Esophagus squamous epithelium (tissue), 5 donors: Measurements from ENCODE around the gene ITGA5. TPM values are rescaled to one million over a fixed set of nuclear protein-coding genes. Genes with fewer than 3 reads are reported as not detected.

Experiments
- DNase-seq: peaks from one replicate; lab custom pipeline; 2025; lab: John Stamatoyannopoulos, UW
- H3K27ac ChIP-seq, 4 donors: fragments of 200-600 bp; sonication (generic); one replicate each; pipeline ENCODE4 v1.5.1; 2016 to 2019; ENCODE audit warnings: mild to moderate bottlenecking in 1 of 4
- H3K27me3 ChIP-seq, 4 donors: fragments of 200-600 bp; sonication (generic); 1 replicate in 3 of 4; 2 replicates in 1 of 4; pipeline versions ENCODE4 v1.5.1 to v1.6.0; 2017 to 2021; ENCODE audit warnings: antibody characterized with exemption in 1 of 4
- H3K36me3 ChIP-seq, 3 donors: fragments of 200-600 bp; sonication (generic); one replicate each; pipeline ENCODE4 v1.5.1; 2016 to 2019
- H3K4me1 ChIP-seq, 3 donors: fragments of 200-600 bp; sonication (generic); one replicate each; pipeline ENCODE4 v1.5.1; 2017 to 2019
- H3K4me3 ChIP-seq, 4 donors: fragments of 200-600 bp; sonication (generic); 1 replicate in 3 of 4; 2 replicates in 1 of 4; pipeline ENCODE4 v1.5.1; 2016 to 2019; ENCODE audit warnings: mild to moderate bottlenecking in 2 of 4, moderate library complexity in 1 of 4
- H3K9me3 ChIP-seq, 3 donors: fragments of 200-600 bp; sonication (generic); one replicate each; pipeline ENCODE4 v1.5.1; 2016 to 2019
- CTCF ChIP-seq, 6 experiments: fragments of 450-650 bp in 4 of 6; fragments of 200-600 bp in 2 of 6; sonication (generic) in 2 of 6; IDR thresholded peaks; one replicate each; pipeline ENCODE4 v1.5.1; 2016 to 2019; ENCODE audit warnings: antibody characterized with exemption in 6 of 6, mild to moderate bottlenecking in 4 of 6, moderate library complexity in 4 of 6
- POLR2A ChIP-seq, 4 donors: fragments of 450-650 bp; IDR thresholded peaks; one replicate each; pipeline ENCODE4 v1.6.1; 2017; ENCODE audit warnings: antibody characterized with exemption in 4 of 4, mild to moderate bottlenecking in 4 of 4, moderate library complexity in 3 of 4
- WGBS, 2 donors: methylation state at CpG; one replicate each; pipeline ENCODE4 v1.1.5; 2018; 5-methylcytosine and 5-hydroxymethylcytosine counted together
- intact Hi-C: fragments of 100-400 bp; cut with DNase I; formaldehyde crosslinking; loops from one replicate; pipeline ENCODE4 v1.15.0; 2022
- total RNA-seq, 4 donors: library from RNA; depleted of rRNA; stranded (reverse); fragments of >200 nt; gene quantifications; one replicate each; pipeline ENCODE4 v1.1.0, GENCODE V29; 2016
- donor health status: DM: yes; HTN: yes; CAD: no.

ITGA5 gene
- total RNA-seq, 4 donors from 2014 or later = 7.5 to 112 (median 37.3) TPM

- intact Hi-C loops = no loop called here
- H3K4me1 ChIP-seq = peaks cover 0 to 23% (median 0%) of the 10 kb centered on the region in 3 donors
- H3K36me3 ChIP-seq = peaks cover 25 to 52% (median 32%) of the 10 kb centered on the region in 3 donors
- no peak for DNase-seq
- 33 to 55% methylated on average over 18 to 21 of the region's 21 CpGs for WGBS, 2 donors
- peak overlapping the region in 3 of 4 donors; percentile 47 to 62 (median 59) for H3K27ac ChIP-seq
- no peaks in the 10 kb centered on the region for H3K9me3 ChIP-seq
- no peak overlapping the region for H3K4me3 ChIP-seq
- no peak for TF ChIP-seq POLR2A (IDR thresholded peaks at IDR 0.05)
- TF ChIP-seq CTCF (IDR thresholded peaks at IDR 0.05) = no peak
- H3K27me3 ChIP-seq = no peaks in the 10 kb centered on the region
These were observed 67.0 kb downstream of the ITGA5 start for GRCh38 chr12:54352022-54352531.

GRCh38 chr12:54351341-54351740, 67.7 kb downstream of the ITGA5 start:
- intact Hi-C loops = no loop called here
- no peak for TF ChIP-seq CTCF (IDR thresholded peaks at IDR 0.05)
- no peak for TF ChIP-seq POLR2A (IDR thresholded peaks at IDR 0.05)
- Histone ChIP-seq H3K27me3 (no peaks in the 10 kb centered on the region), H3K4me1 (peaks cover 0 to 23% (median 0%) of the 10 kb centered on the region in 3 donors), H3K36me3 (peaks cover 25 to 60% (median 39%) of the 10 kb centered on the region in 3 donors), H3K27ac (peak overlapping the region in 1 of 4 donors; percentile 59), H3K4me3 (no peak overlapping the region), H3K9me3 (no peaks in the 10 kb centered on the region)
- DNase-seq = no peak
- 72 to 74% methylated on average over 4 of the region's 4 CpGs for WGBS, 2 donors

GRCh38 chr12:54350743-54351142, 68.3 kb downstream of the ITGA5 start:
- WGBS, 2 donors = 47 to 84% methylated on average over 3 of the region's 3 CpGs
- no peak overlapping the region for H3K4me3 ChIP-seq
- H3K27ac ChIP-seq = no peak overlapping the region

GRCh38 chr12:54349679-54350078, 69.4 kb downstream of the ITGA5 start:
- Histone ChIP-seq H3K27ac (no peak overlapping the region), H3K9me3 (no peaks in the 10 kb centered on the region), H3K36me3 (peaks cover 25 to 76% (median 54%) of the 10 kb centered on the region in 3 donors), H3K4me1 (peaks cover 0 to 23% (median 0%) of the 10 kb centered on the region in 3 donors), H3K27me3 (no peaks in the 10 kb centered on the region), H3K4me3 (no peak overlapping the region)
- DNase-seq = no peak
- intact Hi-C loops = no loop called here
- TF ChIP-seq CTCF (IDR thresholded peaks at IDR 0.05) (no peak), POLR2A (IDR thresholded peaks at IDR 0.05) (no peak)

More at GRCh38 chr12:54350743-54351142, 68.3 kb downstream of the ITGA5 start:
- peaks cover 25 to 66% (median 44%) of the 10 kb centered on the region in 3 donors for H3K36me3 ChIP-seq
- DNase-seq = no peak
- no peaks in the 10 kb centered on the region for H3K27me3 ChIP-seq
- H3K4me1 ChIP-seq = peaks cover 0 to 23% (median 0%) of the 10 kb centered on the region in 3 donors
- H3K9me3 ChIP-seq = no peaks in the 10 kb centered on the region
- TF ChIP-seq CTCF (IDR thresholded peaks at IDR 0.05) (no peak), POLR2A (IDR thresholded peaks at IDR 0.05) (no peak)
- intact Hi-C loops = no loop called here

- no peak for DNase-seq
- H3K36me3 ChIP-seq = peaks cover 25 to 83% (median 61%) of the 10 kb centered on the region in 3 donors
- H3K9me3 ChIP-seq = no peaks in the 10 kb centered on the region
- peaks cover 0 to 23% (median 0%) of the 10 kb centered on the region in 3 donors for H3K4me1 ChIP-seq
- intact Hi-C loops = no loop called here
- no peaks in the 10 kb centered on the region for H3K27me3 ChIP-seq
- no peak for TF ChIP-seq POLR2A (IDR thresholded peaks at IDR 0.05)
- TF ChIP-seq CTCF (IDR thresholded peaks at IDR 0.05) = no peak
- H3K27ac ChIP-seq = no peak overlapping the region
- WGBS, 2 donors = 80 to 94% methylated on average over 3 to 4 of the region's 4 CpGs
- no peak overlapping the region for H3K4me3 ChIP-seq
These were observed 70.0 kb downstream of the ITGA5 start for GRCh38 chr12:54349036-54349435.

Other genes starting within 250 kb of the ITGA5 start
- gene SMUG1, start 230.3 kb downstream of the ITGA5 start, total RNA-seq = 10 to 100 TPM; 30.5 to 44.1 (median 38.7) TPM
- 10 to 100 TPM; 13.2 to 29.9 (median 23.7) TPM for gene CBX5, start 139.1 kb downstream of the ITGA5 start, total RNA-seq
- gene HNRNPA1, start 138.5 kb downstream of the ITGA5 start, total RNA-seq = 100 to 1,000 TPM; 274 to 473 (median 422) TPM
- under 1 TPM in 3 of 4 donors, not detected in 1; 0.15 to 0.44 (median 0.38) TPM for gene NFE2, start 118.3 kb downstream of the ITGA5 start, total RNA-seq
- gene COPZ1, start 94.1 kb downstream of the ITGA5 start, total RNA-seq = 100 to 1,000 TPM in 2 of 4 donors, 10 to 100 TPM in 2; 68.1 to 153 (median 97.9) TPM
- under 1 TPM in 1 of 4 donors, not detected in 3; 0.38 TPM for gene GPR84, start 54.8 kb downstream of the ITGA5 start, total RNA-seq
- gene ZNF385A, start 34.5 kb downstream of the ITGA5 start, total RNA-seq = 100 to 1,000 TPM in 1 of 4 donors, 10 to 100 TPM in 3; 25.2 to 106 (median 37.8) TPM
- 1 to 10 TPM in 1 of 4 donors, not detected in 3; 1.6 TPM for gene GTSF1, start 54.3 kb upstream of the ITGA5 start, total RNA-seq
- gene NCKAP1L, start 78.5 kb upstream of the ITGA5 start, total RNA-seq = 10 to 100 TPM in 2 of 4 donors, 1 to 10 TPM in 2; 3.6 to 31.9 (median 7.8) TPM
- gene PDE1B, start 130.3 kb upstream of the ITGA5 start, total RNA-seq = 1 to 10 TPM in 3 of 4 donors, under 1 TPM in 1; 0.91 to 6.5 (median 1.4) TPM
- gene PPP1R1A, start 169.4 kb upstream of the ITGA5 start, total RNA-seq = 1 to 10 TPM in 1 of 4 donors, under 1 TPM in 2, not detected in 1; 0.15 to 1.9 (median 0.26) TPM
- not detected for gene LACRT, start 215.6 kb upstream of the ITGA5 start, total RNA-seq
- gene DCD, start 229.1 kb upstream of the ITGA5 start, total RNA-seq = not detected